HG03439 (cell line): Measurements from ENCODE around the gene LMCD1.
A peak's percentile ranks its signal among the peaks of the same experiment; 100 is the strongest.

Experiments used
- ATAC-seq: cut with Tn5 transposase; IDR thresholded peaks from one replicate; pipeline ENCODE4 v1.9.1; 2021; ENCODE audit warnings: mild to moderate bottlenecking, moderate library complexity; ENCODE audit not compliant: unreplicated experiment

Gene LMCD1

DNA sequence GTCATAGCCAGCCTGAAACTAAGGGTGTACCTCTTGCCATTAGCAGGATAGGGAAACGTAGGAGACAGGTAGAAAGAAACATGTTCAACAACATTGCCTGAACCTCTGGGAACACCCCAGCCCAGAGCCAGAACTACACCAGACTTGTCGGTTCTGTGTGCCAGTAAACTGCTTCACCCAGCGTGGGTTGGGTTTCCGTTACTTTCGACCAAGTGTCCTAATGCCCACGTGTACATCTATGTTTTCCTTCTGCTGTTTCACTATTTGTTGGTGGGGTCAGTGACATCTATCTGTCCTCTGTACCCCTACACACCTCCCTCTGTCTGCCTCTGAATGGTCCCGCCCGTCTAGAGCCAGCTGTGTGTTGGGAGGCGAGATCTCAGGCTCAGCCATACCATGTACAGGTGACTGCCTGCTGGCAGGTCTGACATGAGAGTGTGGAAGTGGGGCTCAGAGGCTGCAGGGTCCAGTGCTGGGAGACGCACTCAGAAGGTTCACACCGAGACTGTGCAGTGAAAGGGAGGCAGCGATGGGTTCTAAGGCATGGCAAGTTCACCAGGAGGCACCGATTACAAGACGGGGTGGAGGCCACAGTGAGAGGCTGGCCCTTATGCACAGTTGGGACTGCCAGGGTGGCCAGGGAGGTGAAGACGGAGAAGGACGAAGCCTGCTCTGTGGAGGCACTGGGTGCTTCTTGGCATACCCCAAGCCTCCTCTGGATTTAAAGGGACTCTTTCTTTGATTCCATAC, 106.6 kb downstream of the LMCD1 start:
- ATAC-seq: no peak

DNA sequence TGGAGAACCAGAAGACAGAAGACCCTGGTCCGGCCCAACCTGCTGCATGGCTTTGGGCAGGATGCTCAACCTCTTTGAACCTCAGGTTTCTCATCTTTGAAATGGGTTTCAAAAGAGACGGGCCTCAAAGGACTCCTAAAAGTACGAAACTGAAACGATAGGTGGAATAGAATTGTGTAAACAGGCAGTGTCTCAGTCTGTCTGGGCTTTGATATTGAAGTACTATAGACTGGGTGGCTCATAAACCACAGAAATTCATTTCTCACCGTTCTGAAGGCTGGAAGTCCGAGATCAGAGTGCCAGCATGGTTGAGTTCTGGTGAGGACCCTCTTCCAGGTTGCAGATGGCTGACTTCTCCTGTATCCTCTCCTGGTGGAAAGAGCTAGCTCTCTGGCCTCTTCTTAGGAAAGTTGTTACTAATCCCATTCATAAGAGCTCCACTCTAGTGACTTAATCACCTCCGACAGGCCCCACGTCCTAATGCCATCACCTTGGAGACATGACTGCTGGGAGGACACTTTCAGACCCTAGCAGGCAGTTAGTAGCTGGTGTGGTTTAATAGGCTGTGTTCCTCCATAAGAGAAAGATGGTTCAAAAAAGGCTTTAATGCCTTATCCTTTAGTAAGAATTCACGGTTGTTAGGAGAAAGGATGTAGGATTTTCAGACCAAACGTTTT, 107.3 kb downstream of the LMCD1 start:
- ATAC-seq: no peak

DNA sequence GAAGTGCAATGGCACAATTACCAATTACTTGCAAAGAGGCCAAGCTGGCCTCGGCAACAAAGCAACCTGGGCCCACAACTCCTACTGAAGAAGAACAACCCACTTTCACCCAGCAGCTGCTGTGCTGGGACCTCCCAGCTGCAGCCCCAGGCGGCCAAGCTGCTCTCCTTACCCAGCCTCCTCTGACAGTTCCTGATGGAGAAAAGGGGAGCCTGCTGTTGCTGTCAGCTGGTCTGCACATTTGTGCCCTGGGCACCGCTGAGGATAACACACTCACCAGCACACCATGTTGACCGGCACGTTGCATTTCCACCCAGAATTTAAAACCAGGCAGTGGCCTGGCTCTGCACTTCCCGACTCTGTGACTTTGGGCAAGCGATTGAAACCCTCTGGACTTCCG, 109.3 kb downstream of the LMCD1 start:
- ATAC-seq: no peak

- ATAC-seq: no peak
These were observed 116.3 kb downstream of the LMCD1 start for GRCh38 chr3:8617921-8618320.

GRCh38 chr3:8618950-8619349, 117.3 kb downstream of the LMCD1 start:
- ATAC-seq: no peak

GRCh38 chr3:8619548-8619947, 117.9 kb downstream of the LMCD1 start:
- ATAC-seq: no peak

DNA sequence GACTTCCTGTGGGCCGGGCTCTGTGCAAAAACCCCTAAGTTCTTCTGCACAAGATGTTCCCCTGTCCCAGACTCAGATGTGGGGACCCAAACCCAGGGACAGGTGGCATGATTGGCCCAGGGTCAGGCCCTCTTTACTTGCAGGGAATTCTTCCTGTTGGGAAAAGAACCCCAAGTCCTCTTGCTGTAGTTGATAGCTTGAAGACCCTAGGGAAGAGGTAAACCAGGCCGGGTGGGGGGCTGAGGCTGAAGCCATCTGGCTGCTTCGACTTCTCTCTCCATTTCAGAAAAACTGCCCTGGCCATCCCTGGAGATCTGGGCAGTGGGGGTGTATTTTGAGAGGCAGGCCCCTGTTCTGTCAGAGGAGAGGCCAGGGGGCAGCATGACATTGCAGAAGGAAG, 119.5 kb downstream of the LMCD1 start:
- no peak for ATAC-seq

DNA sequence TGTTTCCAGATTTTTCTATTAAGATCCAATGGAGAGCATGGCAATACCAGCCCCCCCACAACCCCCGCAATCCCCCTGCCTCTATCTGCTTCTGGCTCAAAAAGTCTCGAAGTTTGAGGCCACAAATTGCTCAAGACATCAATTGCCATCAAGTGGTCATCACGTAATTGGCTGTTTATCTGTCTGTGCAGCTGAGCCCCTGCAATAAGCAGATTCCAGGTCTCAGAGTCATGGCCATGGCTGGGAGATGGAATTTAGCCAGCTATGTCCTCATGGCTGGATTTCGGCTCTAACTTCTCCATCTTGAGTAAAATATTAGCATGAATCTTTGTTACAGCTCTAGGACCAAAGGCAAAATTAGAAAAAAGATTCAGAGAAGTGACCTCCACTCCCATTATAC, 120.2 kb downstream of the LMCD1 start:
- ATAC-seq: no peak

GRCh38 chr3:8622873-8623691, 121.5 kb downstream of the LMCD1 start:
- ATAC-seq: peak; percentile 81

- no peak for ATAC-seq
These were observed 122.1 kb downstream of the LMCD1 start for GRCh38 chr3:8623741-8624140.
